GM12892 (cell line): ENCODE measurements around the gene APOL6.

ENCODE experiments used
- POLR2A ChIP-seq: IDR thresholded peaks from 2 replicates; pipeline ENCODE4 v1.6.1; 2011; ENCODE audit warnings: low read depth, low read length, control low read depth
- POLR2AphosphoS5 ChIP-seq: IDR thresholded peaks from 2 replicates; pipeline ENCODE4 v1.6.1; 2011; ENCODE audit warnings: low read depth, low read length, control low read depth

DNA sequence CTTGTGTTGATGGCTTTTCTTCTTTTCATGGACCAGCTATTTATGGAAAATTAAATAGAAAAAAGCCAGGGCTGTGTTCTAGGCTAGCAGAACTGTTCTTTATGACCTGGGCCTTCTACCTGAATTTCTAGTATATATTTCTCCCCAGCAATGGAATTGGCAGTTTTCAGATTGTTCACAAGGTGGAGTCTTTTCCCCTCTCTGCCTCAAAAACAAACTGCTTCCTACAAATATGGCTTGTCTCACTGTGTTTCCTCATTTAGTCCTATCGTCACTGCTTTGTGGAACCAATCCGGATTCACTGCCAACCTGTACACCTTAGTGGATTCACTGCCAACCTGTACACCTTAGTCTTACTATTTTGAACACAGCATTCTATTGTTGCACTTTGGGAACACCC, 64.4 kb downstream of the APOL6 start:
- TF ChIP-seq POLR2A (no peak), POLR2AphosphoS5 (no peak)
